HCT116 (cell line): ENCODE measurements around the gene TPST1. TPM values are rescaled to one million over a fixed set of nuclear protein-coding genes. Genes with fewer than 3 reads are reported as not detected.

Experiments used
- ATAC-seq: fragments of 200-7000 bp; cut with Tn5 transposase; 2 replicates; pipeline ENCODE4 v1.9.1; 2020; ENCODE audit warnings: mild to moderate bottlenecking, moderate library complexity
- BruUV-seq: library from RNA; stranded (reverse); fragments of 400-500 nt; replicated peaks from 2 replicates; lab custom pipeline; 2021; lab: Mats Ljungman, UMichigan
- CTCF ChIA-PET: fragments of 300-600 bp; sonication (Branson Sonifier 250); formaldehyde crosslinking; loops from one replicate; lab custom pipeline; 2021; ENCODE audit warnings: antibody characterized with exemption; lab: Charles Lee
- POLR2A ChIA-PET: fragments of 300-600, 350-600 bp; sonication (Branson Sonifier 250); formaldehyde crosslinking; loops from one replicate; lab custom pipeline; 2021; ENCODE audit warnings: antibody characterized with exemption; lab: Charles Lee
- RAD21 ChIA-PET, 2 experiments: fragments of 300-600 bp; sonication (Branson Sonifier 250); formaldehyde crosslinking; loops; one replicate each; lab custom pipeline; 2023; ENCODE audit warnings: low total read pairs in 2 of 2; ENCODE audit not compliant: uncharacterized antibody in 2 of 2, unreplicated experiment in 2 of 2, low non-redundant PET in 1 of 2; lab: Charles Lee
- DNase-seq: peaks from one replicate; pipeline ENCODE4 v3.0.0-alpha.2; 2010; ENCODE audit warnings: low read depth, low spot score
- H2AFZ ChIP-seq: fragments of 200-600 bp; shearing (Covaris generic), sonication (generic); 2 replicates; pipeline ENCODE4 v1.6.1; 2017; ENCODE audit warnings: low read depth, mixed run types, mixed read lengths, antibody characterized with exemption, low read length; ENCODE audit not compliant: poor library complexity, severe bottlenecking
- H3K27ac ChIP-seq: 2 replicates; pipeline ENCODE4 v1.5.1; 2012; ENCODE audit warnings: low read depth, low read length
- H3K27me3 ChIP-seq: fragments of 200-600 bp; sonication (generic); 2 replicates; pipeline ENCODE4 v1.6.1; 2016; ENCODE audit warnings: mixed run types, low read length, mixed read lengths; ENCODE audit not compliant: insufficient read depth
- H3K36me3 ChIP-seq, 2 experiments: fragments of 200-500 bp in 1 of 2; fragments of 200-600 bp in 1 of 2; sonication (Bioruptor generic) in 1 of 2; sonication (generic) in 1 of 2; 2 replicates each; pipeline versions ENCODE4 v1.5.1 to v1.6.1; 2014 to 2016; ENCODE audit warnings: low read length in 2 of 2, inconsistent platforms in 1 of 2, mixed read lengths in 1 of 2, mixed run types in 1 of 2; ENCODE audit not compliant: insufficient read depth in 2 of 2, control insufficient read depth in 1 of 2
- H3K4me1 ChIP-seq, 2 experiments: fragments of 200-600 bp in 1 of 2; sonication (generic) in 1 of 2; 2 replicates each; pipeline versions ENCODE4 v1.5.1 to v1.6.1; 2012 to 2017; ENCODE audit warnings: low read length in 2 of 2, inconsistent platforms in 1 of 2, mild to moderate bottlenecking in 1 of 2, mixed read lengths in 1 of 2, mixed run types in 1 of 2, moderate library complexity in 1 of 2; ENCODE audit not compliant: insufficient read depth in 2 of 2, control insufficient read depth in 1 of 2
- H3K4me2 ChIP-seq: fragments of 200-600 bp; sonication (generic); 2 replicates; pipeline ENCODE4 v1.6.1; 2017; ENCODE audit warnings: mixed run types, low read length, mixed read lengths
- H3K4me3 ChIP-seq, 2 experiments: fragments of 200-600 bp in 1 of 2; sonication (generic) in 1 of 2; replicated peaks in 1 of 2; 2 replicates each; pipeline ENCODE4 v1.5.1; 2011 to 2016; ENCODE audit warnings: low read length in 2 of 2, control low read depth in 1 of 2, low read depth in 1 of 2, mild to moderate bottlenecking in 1 of 2, mixed read lengths in 1 of 2, mixed run types in 1 of 2
- H3K79me2 ChIP-seq: fragments of 200-600 bp; sonication (generic); 2 replicates; pipeline ENCODE4 v1.6.1; 2017; ENCODE audit warnings: mild to moderate bottlenecking, mixed run types, low read length, moderate library complexity, mixed read lengths; ENCODE audit not compliant: insufficient read depth
- H3K9ac ChIP-seq: fragments of 200-600 bp; sonication (generic); 2 replicates; pipeline ENCODE4 v1.6.1; 2016; ENCODE audit warnings: low read length, mixed read lengths
- H3K9me2 ChIP-seq: fragments of 200-600 bp; sonication (generic), shearing (Covaris generic); 2 replicates; pipeline ENCODE4 v1.6.1; 2017; ENCODE audit warnings: mixed run types, mild to moderate bottlenecking, moderate library complexity; ENCODE audit not compliant: insufficient read depth
- H3K9me3 ChIP-seq, 2 experiments: fragments of 200-500 bp in 1 of 2; fragments of 200-600 bp in 1 of 2; sonication (Bioruptor generic) in 1 of 2; sonication (generic) in 1 of 2; 2 replicates each; pipeline ENCODE4 v1.6.1; 2014 to 2017; ENCODE audit warnings: low read length in 2 of 2, mixed read lengths in 2 of 2, inconsistent platforms in 1 of 2, low read depth in 1 of 2, mild to moderate bottlenecking in 1 of 2, mixed run types in 1 of 2, moderate library complexity in 1 of 2; ENCODE audit not compliant: control insufficient read depth in 1 of 2, insufficient read depth in 1 of 2
- H4K20me1 ChIP-seq: fragments of 200-600 bp; sonication (generic), shearing (Covaris generic); 2 replicates; pipeline ENCODE4 v1.6.1; 2017; ENCODE audit warnings: mixed run types, mild to moderate bottlenecking, moderate library complexity; ENCODE audit not compliant: insufficient read depth
- CBX3 ChIP-seq: IDR thresholded peaks from 2 replicates; pipeline ENCODE4 v1.6.1; 2012; ENCODE audit warnings: low read depth
- CEBPB ChIP-seq: IDR thresholded peaks from 2 replicates; pipeline ENCODE4 v1.6.1; 2012; ENCODE audit warnings: low read depth
- EZH2phosphoT487 ChIP-seq: fragments of 200-600 bp; IDR thresholded peaks from 2 replicates; pipeline ENCODE4 v1.6.1; 2018; ENCODE audit warnings: antibody characterized with exemption, borderline replicate concordance
- POLR2AphosphoS5 ChIP-seq: IDR thresholded peaks from 2 replicates; pipeline ENCODE4 v1.6.1; 2011; ENCODE audit warnings: mild to moderate bottlenecking, low read depth, low read length, moderate library complexity
- RAD21 ChIP-seq: IDR thresholded peaks from 2 replicates; pipeline ENCODE4 v1.6.1; 2012; ENCODE audit warnings: low read depth, mild to moderate bottlenecking
- SP1 ChIP-seq: IDR thresholded peaks from 2 replicates; pipeline ENCODE4 v1.6.1; 2012; ENCODE audit warnings: low read depth
- SRF ChIP-seq: IDR thresholded peaks from 2 replicates; pipeline ENCODE4 v1.6.1; 2012; ENCODE audit warnings: low read depth
- intact Hi-C: fragments of 100-400 bp; cut with micrococcal nuclease; formaldehyde crosslinking; loops from 2 replicates; pipeline ENCODE4 v1.10.0; 2022
- total RNA-seq: library from RNA; stranded (reverse); gene quantifications from one replicate; pipeline ENCODE4 v1.2.1, GENCODE V29; 2021; ENCODE audit not compliant: unreplicated experiment
- TF ChIP-seq, protein P1 (sequence below): IDR thresholded peaks from 2 replicates; pipeline ENCODE4 v1.6.1; 2011; ENCODE audit warnings: mild to moderate bottlenecking, low read length, moderate library complexity; ENCODE audit not compliant: insufficient replicate concordance; ENCODE audit errors: extremely low read depth

TPST1 gene
- total RNA-seq, 1 experiment from 2014 or later: 11.4 TPM

DNA sequence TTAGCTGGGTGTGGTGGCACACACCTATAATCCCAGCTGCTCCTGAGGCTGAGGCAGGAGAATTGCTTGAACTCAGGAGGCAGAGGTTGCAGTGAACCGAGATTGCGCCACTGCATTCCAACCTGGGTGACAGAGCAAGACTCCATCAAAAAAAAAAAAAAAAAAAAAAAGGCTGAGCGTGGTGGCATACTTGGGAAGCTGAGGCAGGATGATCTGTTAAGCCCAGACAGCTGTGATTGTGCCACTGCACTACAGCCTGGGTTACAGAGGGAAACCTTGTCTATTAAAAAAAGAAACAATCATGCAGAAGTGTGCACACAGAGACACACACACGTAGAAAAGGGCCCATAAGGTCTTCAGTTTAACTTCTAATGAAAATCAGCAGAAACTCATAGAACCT is 150.6 kb downstream of the TPST1 start:
- peak overlapping the region; percentile 48 for H3K4me2 ChIP-seq
- H3K27me3 ChIP-seq: no peaks in the 10 kb centered on the region
- H4K20me1 ChIP-seq: no peaks in the 10 kb centered on the region
- no peaks in the 10 kb centered on the region for H3K9me3 ChIP-seq
- intact Hi-C loops: no loop called here
- DNase-seq: no peak
- no peaks in the 10 kb centered on the region for H3K79me2 ChIP-seq
- ChIA-PET CTCF (no interaction called here), RAD21 (interaction anchor here in 1 of 2 experiments (1.0 kb wide), 1 partner anchor 9 kb away, joined by 3 read pairs; no protein-coding TSS in a partner anchor), POLR2A (no interaction called here)
- BruUV-seq: no TSS peak
- no peaks in the 10 kb centered on the region for H3K36me3 ChIP-seq
- H3K9ac ChIP-seq: peak overlapping the region; percentile 43
- H3K4me1 ChIP-seq: peaks cover 6 to 33% of the 10 kb centered on the region in 2 experiments
- no peak overlapping the region for H2AFZ ChIP-seq
- peak overlapping the region in 1 of 2 experiments; percentile 18; a peak in 1 of 4 replicates for H3K4me3 ChIP-seq
- no peaks in the 10 kb centered on the region for H3K9me2 ChIP-seq
- TF ChIP-seq, protein P1, sequence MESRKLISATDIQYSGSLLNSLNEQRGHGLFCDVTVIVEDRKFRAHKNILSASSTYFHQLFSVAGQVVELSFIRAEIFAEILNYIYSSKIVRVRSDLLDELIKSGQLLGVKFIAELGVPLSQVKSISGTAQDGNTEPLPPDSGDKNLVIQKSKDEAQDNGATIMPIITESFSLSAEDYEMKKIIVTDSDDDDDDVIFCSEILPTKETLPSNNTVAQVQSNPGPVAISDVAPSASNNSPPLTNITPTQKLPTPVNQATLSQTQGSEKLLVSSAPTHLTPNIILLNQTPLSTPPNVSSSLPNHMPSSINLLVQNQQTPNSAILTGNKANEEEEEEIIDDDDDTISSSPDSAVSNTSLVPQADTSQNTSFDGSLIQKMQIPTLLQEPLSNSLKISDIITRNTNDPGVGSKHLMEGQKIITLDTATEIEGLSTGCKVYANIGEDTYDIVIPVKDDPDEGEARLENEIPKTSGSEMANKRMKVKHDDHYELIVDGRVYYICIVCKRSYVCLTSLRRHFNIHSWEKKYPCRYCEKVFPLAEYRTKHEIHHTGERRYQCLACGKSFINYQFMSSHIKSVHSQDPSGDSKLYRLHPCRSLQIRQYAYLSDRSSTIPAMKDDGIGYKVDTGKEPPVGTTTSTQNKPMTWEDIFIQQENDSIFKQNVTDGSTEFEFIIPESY: no peak
- no peak for TF ChIP-seq POLR2AphosphoS5
- no peak for TF ChIP-seq SRF
- TF ChIP-seq RAD21: no peak
- peak; percentile 77 for TF ChIP-seq CEBPB
- TF ChIP-seq SP1: no peak
- 0 out of 2 replicates have a peak, but pooled peaks have one; percentile 8 for TF ChIP-seq CBX3
- TF ChIP-seq EZH2phosphoT487: no peak
- no peak overlapping the region for H3K27ac ChIP-seq
- ATAC-seq: peak; percentile 29; the same call in 1 of the 2 replicates
